Lung (tissue), 12 donors: ENCODE measurements around the gene ZNF14. TPM values are rescaled to one million over a fixed set of nuclear protein-coding genes. Genes with fewer than 3 reads are reported as not detected.
"Not testable (repeated sequence)": the region's sequence is repeated elsewhere in the genome, so short reads cannot be mapped to it uniquely, and the experiment has no call there.

ENCODE experiments used
- ATAC-seq: fragments of 200-7000 bp; cut with Tn5 transposase; one replicate; pipeline ENCODE4 v1.9.1; 2020; ENCODE audit warnings: moderate number of reproducible peaks; ENCODE audit not compliant: insufficient read depth, low FRiP score
- DNase-seq, 3 donors: peaks; one replicate each; pipeline ENCODE4 v3.0.0-alpha.2; 2013 to 2017
- H3K27ac ChIP-seq, 2 donors: one replicate each; pipeline ENCODE4 v1.5.1; 2013; ENCODE audit warnings: mild to moderate bottlenecking in 2 of 2, moderate library complexity in 2 of 2, control low read depth in 1 of 2, inconsistent platforms in 1 of 2, low read depth in 1 of 2, low read length in 1 of 2
- H3K27me3 ChIP-seq, 3 donors: one replicate each; pipeline ENCODE4 v1.5.1; 2013; ENCODE audit warnings: low read length in 2 of 3; ENCODE audit not compliant: control insufficient read depth in 3 of 3, insufficient read depth in 3 of 3
- H3K36me3 ChIP-seq, 4 donors: one replicate each; pipeline ENCODE4 v1.5.1; 2013; ENCODE audit warnings: low read length in 4 of 4, mild to moderate bottlenecking in 1 of 4, moderate library complexity in 1 of 4; ENCODE audit not compliant: control insufficient read depth in 4 of 4, insufficient read depth in 4 of 4
- H3K4me1 ChIP-seq, 5 donors: one replicate each; pipeline ENCODE4 v1.5.1; 2013; ENCODE audit warnings: low read length in 5 of 5, mild to moderate bottlenecking in 2 of 5, moderate library complexity in 1 of 5; ENCODE audit not compliant: control insufficient read depth in 5 of 5, insufficient read depth in 5 of 5
- H3K4me3 ChIP-seq: one replicate; pipeline ENCODE4 v1.5.1; 2013; ENCODE audit warnings: mild to moderate bottlenecking, control low read depth, moderate library complexity
- H3K9ac ChIP-seq, 2 donors: one replicate each; pipeline ENCODE4 v1.5.1; 2013; ENCODE audit warnings: low read length in 2 of 2, control low read depth in 1 of 2; ENCODE audit not compliant: insufficient read depth in 1 of 2
- H3K9me3 ChIP-seq, 4 donors: one replicate each; pipeline ENCODE4 v1.5.1; 2013; ENCODE audit warnings: low read length in 3 of 4, mild to moderate bottlenecking in 1 of 4, moderate library complexity in 1 of 4; ENCODE audit not compliant: control insufficient read depth in 4 of 4, insufficient read depth in 3 of 4
- WGBS, 2 donors: extraction: QIAGEN DNeasy Blood & Tissue Kit; methylation state at CpG; one replicate each; pipeline ENCODE4 v1.1.7; 2013; 5-methylcytosine and 5-hydroxymethylcytosine counted together
- polyA plus RNA-seq, 2 donors: library from polyadenylated mRNA; stranded (reverse); fragments of 200-250 nt; gene quantifications; one replicate each; pipeline ENCODE4 v1.2.1, GENCODE V29; 2013
- total RNA-seq, 2 donors: library from RNA; depleted of rRNA in 1 of 2; stranded (reverse); fragments of >200 nt in 1 of 2; gene quantifications; one replicate each; pipeline ENCODE4 v1.2.1, GENCODE V29; 2014 to 2021
- TF ChIP-seq, protein P1 (sequence below): IDR thresholded peaks from 2 replicates; pipeline ENCODE4 v1.5.1; 2012; ENCODE audit warnings: mild to moderate bottlenecking; ENCODE audit errors: control extremely low read depth, extremely low read depth
- donor health status: control.
- donor health status: control.
- donor health status: Bipolar disorder and iron deficiency.
- donor health status: healthy.
- donor health status: DM: yes; HTN: yes; CAD: no.

The ZNF14 gene
- total and polyA plus RNA-seq, 4 donors = 2.6 to 18.1 (median 3.9) TPM

DNA sequence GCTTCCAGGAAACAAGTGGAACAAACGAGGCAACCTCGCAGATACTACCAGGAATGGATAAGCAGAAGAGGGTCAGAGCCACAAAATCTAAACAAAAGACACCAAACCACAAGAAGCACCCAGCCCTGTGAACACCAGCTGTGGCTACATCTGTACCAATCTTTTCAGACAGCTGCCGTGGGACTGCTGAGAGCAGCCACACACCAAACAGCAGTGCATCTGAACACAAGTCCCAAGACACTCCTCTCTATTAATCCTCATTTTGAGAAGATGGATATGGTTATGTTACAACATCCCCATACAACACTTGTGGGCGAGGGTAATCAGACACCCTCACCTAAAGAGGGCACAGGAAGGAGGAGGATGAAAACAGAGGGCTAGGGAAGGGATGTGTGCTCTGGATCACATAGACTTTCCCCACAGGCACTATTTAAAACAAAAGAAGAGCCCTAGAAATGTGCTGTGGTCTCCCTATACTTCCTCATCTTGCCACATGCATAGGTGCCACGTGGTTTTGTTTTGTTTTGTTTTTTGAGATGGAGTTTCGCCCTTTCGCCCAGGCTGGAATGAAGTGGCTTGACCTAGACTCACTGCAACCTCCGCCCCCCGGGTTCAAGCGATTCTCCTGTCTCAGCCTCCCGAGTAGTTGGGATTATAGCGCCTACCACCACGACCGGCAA is 41.6 kb upstream of the ZNF14 start:
- WGBS, 2 donors = 82 to 88% methylated on average over 14 of the region's 14 CpGs
- no peak overlapping the region for H3K9ac ChIP-seq
- no peaks in the 10 kb centered on the region for H3K9me3 ChIP-seq
- no peaks in the 10 kb centered on the region for H3K36me3 ChIP-seq
- no peak for DNase-seq
- H3K4me1 ChIP-seq = peaks cover 0 to 18% (median 7%) of the 10 kb centered on the region in 5 donors
- H3K27me3 ChIP-seq = no peaks in the 10 kb centered on the region
- H3K4me3 ChIP-seq = no peak overlapping the region
- TF ChIP-seq, protein P1, sequence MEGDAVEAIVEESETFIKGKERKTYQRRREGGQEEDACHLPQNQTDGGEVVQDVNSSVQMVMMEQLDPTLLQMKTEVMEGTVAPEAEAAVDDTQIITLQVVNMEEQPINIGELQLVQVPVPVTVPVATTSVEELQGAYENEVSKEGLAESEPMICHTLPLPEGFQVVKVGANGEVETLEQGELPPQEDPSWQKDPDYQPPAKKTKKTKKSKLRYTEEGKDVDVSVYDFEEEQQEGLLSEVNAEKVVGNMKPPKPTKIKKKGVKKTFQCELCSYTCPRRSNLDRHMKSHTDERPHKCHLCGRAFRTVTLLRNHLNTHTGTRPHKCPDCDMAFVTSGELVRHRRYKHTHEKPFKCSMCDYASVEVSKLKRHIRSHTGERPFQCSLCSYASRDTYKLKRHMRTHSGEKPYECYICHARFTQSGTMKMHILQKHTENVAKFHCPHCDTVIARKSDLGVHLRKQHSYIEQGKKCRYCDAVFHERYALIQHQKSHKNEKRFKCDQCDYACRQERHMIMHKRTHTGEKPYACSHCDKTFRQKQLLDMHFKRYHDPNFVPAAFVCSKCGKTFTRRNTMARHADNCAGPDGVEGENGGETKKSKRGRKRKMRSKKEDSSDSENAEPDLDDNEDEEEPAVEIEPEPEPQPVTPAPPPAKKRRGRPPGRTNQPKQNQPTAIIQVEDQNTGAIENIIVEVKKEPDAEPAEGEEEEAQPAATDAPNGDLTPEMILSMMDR = no peak
- ATAC-seq = no peak
- no peak overlapping the region for H3K27ac ChIP-seq

DNA sequence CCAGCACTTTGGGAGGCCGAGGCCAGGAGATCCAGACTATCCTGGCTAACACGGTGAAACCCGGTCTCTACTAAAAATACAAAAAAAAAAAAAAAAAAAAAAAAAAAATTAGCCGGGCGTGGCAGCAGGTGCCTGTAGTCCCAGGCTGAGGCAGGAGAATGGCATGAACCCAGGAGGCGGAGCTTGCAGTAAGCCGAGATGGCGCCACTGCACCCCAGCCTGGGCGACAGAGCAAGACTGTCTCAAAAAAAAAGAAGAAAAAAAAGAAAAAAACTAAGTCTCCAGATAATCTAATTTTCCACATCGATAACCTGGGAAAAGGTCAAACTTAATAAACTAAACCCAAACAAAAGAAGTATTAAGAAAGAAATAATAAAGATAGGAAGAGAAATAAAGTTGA is 39.1 kb upstream of the ZNF14 start:
- not testable (repeated sequence) for H3K27me3 ChIP-seq, H3K9ac ChIP-seq, H3K27ac ChIP-seq, H3K4me3 ChIP-seq, H3K4me1 ChIP-seq, H3K36me3 ChIP-seq, ATAC-seq, H3K9me3 ChIP-seq, DNase-seq
- WGBS, 2 donors = 88 to 96% methylated on average over 10 of the region's 10 CpGs

DNA sequence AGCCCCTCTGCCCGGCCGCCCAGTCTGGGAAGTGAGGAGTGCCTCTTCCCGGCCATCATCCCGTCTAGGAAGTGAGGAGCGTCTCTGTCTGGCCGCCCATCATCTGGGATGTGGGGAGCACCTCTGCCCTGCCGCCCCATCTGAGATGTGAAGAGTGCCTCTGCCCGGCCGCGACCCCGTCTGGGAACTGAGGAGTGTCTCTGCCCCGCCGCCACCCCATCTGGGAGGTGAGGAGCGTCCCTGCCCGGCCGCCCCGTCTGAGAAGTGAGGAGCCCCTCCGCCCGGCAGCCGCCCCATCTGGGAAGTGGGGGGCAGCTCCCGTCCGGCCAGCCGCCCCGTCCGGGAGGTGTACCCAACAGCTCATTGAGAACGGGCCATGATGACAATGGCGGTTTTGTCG is 37.1 kb upstream of the ZNF14 start:
- not testable (repeated sequence) for H3K4me3 ChIP-seq, H3K36me3 ChIP-seq, H3K9ac ChIP-seq, H3K27ac ChIP-seq, ATAC-seq, H3K4me1 ChIP-seq, H3K27me3 ChIP-seq, DNase-seq, H3K9me3 ChIP-seq
- WGBS, 2 donors = 95 to 97% methylated on average over 15 to 28 of the region's 28 CpGs

DNA sequence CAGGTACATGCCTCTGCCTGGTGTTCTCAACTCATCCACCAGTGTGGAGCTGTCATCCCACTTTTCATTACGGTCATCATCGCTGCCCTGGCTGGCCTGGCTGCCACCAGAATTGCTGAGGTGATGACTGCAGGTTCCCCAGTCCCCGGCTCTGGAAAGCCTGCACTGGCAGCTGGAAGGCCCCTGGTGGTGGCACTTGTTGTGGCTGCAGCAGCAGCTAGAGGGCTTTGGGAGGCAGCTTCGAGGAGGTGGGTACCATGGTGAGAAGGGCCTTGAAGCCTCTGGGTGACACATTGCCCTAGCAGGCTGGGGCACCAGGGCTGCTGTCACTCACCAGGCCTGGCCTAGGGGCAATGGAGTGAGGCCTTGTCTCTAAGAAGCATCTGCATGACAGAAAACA is 25.3 kb upstream of the ZNF14 start:
- ATAC-seq (no peak), DNase-seq (no peak)
- H3K36me3 ChIP-seq = no peaks in the 10 kb centered on the region
- no peak overlapping the region for H3K9ac ChIP-seq
- no peak overlapping the region for H3K4me3 ChIP-seq
- H3K27me3 ChIP-seq = no peaks in the 10 kb centered on the region
- H3K27ac ChIP-seq = no peak overlapping the region
- TF ChIP-seq, protein P1 = no peak
- peaks cover 0 to 13% (median 0%) of the 10 kb centered on the region in 4 donors for H3K9me3 ChIP-seq
- WGBS, 2 donors = 91 to 93% methylated on average over 4 of the region's 4 CpGs
- H3K4me1 ChIP-seq = no peaks in the 10 kb centered on the region
